Activated CD4-positive, alpha-beta T cell treated with anti-CD3 and anti-CD28 coated beads for 1 hour (primary cell): Measurements from ENCODE around the gene UBE2Z.
"Not testable (repeated sequence)": the region's sequence is repeated elsewhere in the genome, so short reads cannot be mapped to it uniquely, and the experiment has no call there.

ENCODE experiments used
- DNase-seq: peaks from one replicate; pipeline ENCODE4 v3.0.0-alpha.2; 2020

The UBE2Z gene

GRCh38 chr17:48905987-48906515 is 2.2 kb upstream of the UBE2Z start:
- DNase-seq, result no peak

- no peak for DNase-seq
Measured at GRCh38 chr17:48907713-48908046, 527 bp upstream of the UBE2Z start.

- DNase-seq, result peak; percentile 73
Measured at GRCh38 chr17:48908853-48909394, 717 bp downstream of the UBE2Z start.

- no peak for DNase-seq
Measured at GRCh38 chr17:48909783-48910182, 1.6 kb downstream of the UBE2Z start.

GRCh38 chr17:48910370-48910769 is 2.2 kb downstream of the UBE2Z start:
- no peak for DNase-seq

GRCh38 chr17:48912476-48912875 is 4.3 kb downstream of the UBE2Z start:
- no peak for DNase-seq

- DNase-seq, result no peak
Measured at GRCh38 chr17:48915459-48916282, 7.5 kb downstream of the UBE2Z start.

GRCh38 chr17:48925251-48925990 is 17.2 kb downstream of the UBE2Z start:
- no peak for DNase-seq

GRCh38 chr17:48925991-48926342 is 17.8 kb downstream of the UBE2Z start:
- DNase-seq, result no peak

- DNase-seq, result no peak
Measured at GRCh38 chr17:48927978-48928745, 20.0 kb downstream of the UBE2Z start.

- DNase-seq, result no peak
Measured at GRCh38 chr17:48928876-48929811, 20.9 kb downstream of the UBE2Z start.

- DNase-seq, result no peak
Measured at GRCh38 chr17:48929812-48930165, 21.6 kb downstream of the UBE2Z start.

- no peak for DNase-seq
Measured at GRCh38 chr17:48930435-48930873, 22.2 kb downstream of the UBE2Z start.

GRCh38 chr17:48933035-48933434 is 24.8 kb downstream of the UBE2Z start:
- no peak for DNase-seq

GRCh38 chr17:48944515-48945260 is 36.5 kb downstream of the UBE2Z start, which contains the start of gene SNF8:
Gene SNF8, minus strand, starts transcription at chr17:48944842. Its CDS starts 108 bp downstream, at chr17:48944734.
- peak; percentile 88 for DNase-seq

GRCh38 chr17:48945261-48945651 is 37.0 kb downstream of the UBE2Z start:
- not testable (repeated sequence) for DNase-seq

GRCh38 chr17:48951572-48951971 is 43.4 kb downstream of the UBE2Z start:
- DNase-seq, result no peak

- no peak for DNase-seq
Measured at GRCh38 chr17:48952904-48953303, 44.7 kb downstream of the UBE2Z start.

GRCh38 chr17:48954300-48954755 is 46.1 kb downstream of the UBE2Z start:
- no peak for DNase-seq

- DNase-seq, result no peak
Measured at GRCh38 chr17:48960834-48961515, 52.8 kb downstream of the UBE2Z start.
